HG02763 (cell line): ENCODE data around the gene DIP2C.
"Not testable (repeated sequence)": the region's sequence is repeated elsewhere in the genome, so short reads cannot be mapped to it uniquely, and the experiment has no call there.

Experiments
- ATAC-seq: cut with Tn5 transposase; IDR thresholded peaks from one replicate; pipeline ENCODE4 v1.9.1; 2021; ENCODE audit warnings: mild to moderate bottlenecking, moderate library complexity; ENCODE audit not compliant: unreplicated experiment

DIP2C gene

GRCh38 chr10:489330-489729, 200.1 kb downstream of the DIP2C start:
- no peak for ATAC-seq

GRCh38 chr10:488933-489215, 200.6 kb downstream of the DIP2C start:
- no peak for ATAC-seq

DNA sequence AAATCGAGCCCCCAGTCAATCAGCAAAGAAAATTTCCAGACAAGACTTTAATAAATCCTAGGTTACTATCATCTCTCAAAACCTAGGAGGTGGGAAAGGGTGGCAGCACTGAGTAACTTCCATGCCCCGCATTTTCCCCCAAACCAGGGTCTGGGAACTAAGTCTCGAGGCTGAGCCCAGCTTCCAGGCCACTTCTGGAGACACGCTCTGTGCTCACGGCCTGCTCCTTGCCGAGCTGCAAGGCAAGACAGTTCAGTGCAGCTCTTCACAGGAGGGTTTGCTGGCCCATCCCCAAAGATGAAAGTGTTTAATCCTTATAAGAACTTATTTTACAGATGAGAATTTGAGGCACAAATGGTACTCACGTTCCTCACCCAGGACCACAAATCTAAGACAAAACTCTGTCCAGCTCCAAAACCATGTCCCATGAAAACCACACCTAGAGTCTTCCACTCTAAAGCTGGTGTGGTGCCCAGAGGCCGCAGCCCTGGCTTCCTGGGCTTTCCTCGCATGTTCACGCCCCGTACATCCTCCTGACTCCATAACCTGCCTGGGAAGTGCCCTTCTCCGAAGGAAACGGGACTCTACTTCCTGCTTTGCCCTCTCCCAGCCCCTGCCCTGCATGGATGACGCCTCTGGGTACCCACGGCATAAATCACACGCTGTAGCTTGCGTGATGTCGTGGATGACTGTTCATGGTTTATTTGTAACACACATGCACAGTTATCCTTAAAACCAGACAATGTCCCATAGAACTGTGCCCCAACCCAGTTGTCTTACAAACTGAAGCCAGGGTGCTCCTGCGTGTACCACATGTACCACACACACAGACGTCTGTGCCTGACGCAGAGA, 201.2 kb downstream of the DIP2C start:
- ATAC-seq = no peak

DNA sequence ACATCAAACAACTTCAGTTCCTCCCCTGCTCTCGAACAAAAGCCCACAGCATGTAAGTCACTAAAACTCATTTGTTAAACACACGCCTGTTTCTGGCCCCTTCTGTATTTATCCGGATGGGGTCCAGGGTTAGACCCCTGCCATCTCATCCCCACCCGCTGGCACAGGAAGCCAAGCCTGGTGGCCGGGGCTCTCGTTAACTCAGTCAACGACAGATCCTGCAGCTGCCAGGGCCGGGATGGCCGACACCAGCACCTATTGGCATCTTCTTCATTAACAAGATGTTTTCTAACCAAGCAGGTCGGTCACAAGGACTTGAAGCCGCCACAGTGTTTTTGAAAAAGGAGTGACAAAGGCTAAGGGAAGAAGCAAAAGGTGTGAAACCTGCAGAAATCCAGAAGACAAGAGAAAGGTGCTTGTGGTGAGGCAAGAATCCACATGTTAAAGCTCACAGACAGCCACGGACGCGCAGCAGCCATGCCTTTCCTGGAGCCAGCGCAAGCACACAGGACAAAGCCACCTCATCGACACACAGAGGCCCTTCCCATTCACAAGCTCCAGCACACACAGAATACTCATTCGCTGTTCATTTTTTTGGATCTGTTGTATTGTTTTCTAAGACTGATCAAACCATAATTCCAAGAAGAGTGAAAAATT, 202.7 kb downstream of the DIP2C start:
- ATAC-seq = no peak

DNA sequence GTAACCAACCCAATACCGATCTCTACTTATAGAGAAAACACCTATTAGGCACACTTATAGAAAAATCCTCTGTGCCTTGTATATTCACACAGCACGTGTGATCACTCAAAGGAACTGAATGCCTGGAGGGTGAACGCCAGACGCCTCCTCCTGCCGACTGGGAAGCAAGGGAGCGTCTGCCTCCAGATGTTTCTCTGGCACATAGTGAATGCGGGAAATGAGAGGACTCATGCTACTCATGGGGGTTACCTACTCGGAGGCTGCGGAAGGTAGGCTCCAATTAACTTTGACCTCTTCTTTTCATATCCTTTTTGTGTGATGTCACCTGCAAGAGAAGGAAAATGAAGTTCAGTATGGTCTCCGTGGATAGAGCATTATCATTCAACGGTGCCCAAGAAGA, 203.3 kb downstream of the DIP2C start:
- no peak for ATAC-seq

GRCh38 chr10:485776-486175, 203.7 kb downstream of the DIP2C start:
- no peak for ATAC-seq

DNA sequence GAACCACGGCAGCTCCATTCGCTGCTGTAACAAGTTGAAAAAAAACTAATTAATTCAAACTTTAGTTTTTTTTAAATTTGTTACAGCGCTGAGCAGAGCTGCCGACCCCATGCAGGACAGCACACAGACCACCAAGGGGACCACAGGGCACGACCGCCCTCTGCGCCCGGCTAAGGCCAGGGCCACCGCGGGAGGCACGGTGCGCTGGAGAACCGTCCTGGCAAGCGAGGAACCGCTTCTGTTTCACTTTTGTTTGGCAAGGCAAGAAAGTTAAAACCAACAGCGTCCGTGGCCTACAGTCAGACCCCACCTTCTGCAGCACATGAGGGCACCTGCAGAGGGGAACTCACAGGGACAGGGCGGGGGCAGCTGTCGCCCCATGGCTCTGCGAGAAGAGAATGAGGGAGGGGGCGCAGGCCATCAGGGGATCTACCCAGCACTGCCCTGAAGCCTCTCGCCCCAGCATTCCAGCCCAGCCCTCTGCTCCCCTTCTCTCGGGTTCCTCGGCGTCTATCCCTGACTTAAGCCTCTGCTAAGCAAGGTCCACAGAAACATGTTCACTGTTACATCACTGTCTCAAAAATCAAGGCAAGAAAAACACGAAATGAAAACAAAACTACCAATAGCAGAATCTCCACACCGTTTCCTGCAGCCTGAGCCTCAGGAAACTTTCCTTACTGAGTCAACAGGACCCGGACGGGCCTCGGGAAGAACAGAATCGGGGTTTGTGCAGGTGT, 204.4 kb downstream of the DIP2C start:
- ATAC-seq = no peak

GRCh38 chr10:484441-484924, 205.0 kb downstream of the DIP2C start:
- ATAC-seq = no peak

GRCh38 chr10:483261-483660, 206.2 kb downstream of the DIP2C start:
- ATAC-seq = no peak

GRCh38 chr10:482848-483247, 206.6 kb downstream of the DIP2C start:
- no peak for ATAC-seq

GRCh38 chr10:482051-482501, 207.4 kb downstream of the DIP2C start:
- ATAC-seq = no peak

GRCh38 chr10:481628-482027, 207.8 kb downstream of the DIP2C start:
- ATAC-seq = no peak

GRCh38 chr10:480928-481552, 208.4 kb downstream of the DIP2C start:
- no peak for ATAC-seq

- ATAC-seq = no peak
Measured at GRCh38 chr10:480498-480927, 209.0 kb downstream of the DIP2C start.

- not testable (repeated sequence) for ATAC-seq
Measured at GRCh38 chr10:479706-480497, 209.6 kb downstream of the DIP2C start.

DNA sequence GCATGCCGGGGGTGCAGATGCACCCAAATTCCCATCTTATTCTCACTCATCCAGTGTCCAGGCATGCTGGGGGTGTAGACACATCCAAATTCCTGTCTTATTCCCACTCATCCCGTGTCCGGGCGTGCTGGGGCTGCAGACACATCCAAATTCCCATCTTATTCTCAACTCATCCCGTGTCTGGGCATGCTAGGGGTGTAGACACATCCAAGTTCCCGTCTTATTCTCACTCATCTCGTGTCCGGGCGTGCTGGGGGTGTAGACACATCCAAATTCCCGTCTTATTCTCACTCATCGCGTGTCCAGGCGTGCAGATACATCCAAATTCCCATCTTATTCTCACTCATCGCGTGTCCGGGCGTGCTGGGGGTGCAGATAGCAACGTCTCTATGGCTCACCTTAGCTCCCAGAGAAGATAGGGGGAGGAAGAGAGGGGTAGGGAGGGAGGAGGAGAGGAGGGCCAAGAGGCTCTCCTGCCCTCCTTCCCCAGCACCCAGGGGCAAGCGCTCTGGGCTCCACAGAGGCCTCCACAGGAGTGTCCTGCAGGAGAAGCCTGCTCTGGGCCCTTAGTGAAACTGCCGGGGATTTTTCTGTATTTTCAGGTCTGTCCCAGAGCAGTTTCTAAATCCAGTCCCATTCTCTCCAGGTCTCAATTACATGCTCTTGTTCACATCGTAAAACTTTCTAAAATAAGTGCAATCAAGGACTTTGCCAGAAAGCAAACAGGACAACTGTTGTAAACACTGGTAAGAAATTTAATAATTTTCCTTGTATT, 210.8 kb downstream of the DIP2C start:
- no peak for ATAC-seq

- no peak for ATAC-seq
Measured at GRCh38 chr10:477620-478019, 211.8 kb downstream of the DIP2C start.

DNA sequence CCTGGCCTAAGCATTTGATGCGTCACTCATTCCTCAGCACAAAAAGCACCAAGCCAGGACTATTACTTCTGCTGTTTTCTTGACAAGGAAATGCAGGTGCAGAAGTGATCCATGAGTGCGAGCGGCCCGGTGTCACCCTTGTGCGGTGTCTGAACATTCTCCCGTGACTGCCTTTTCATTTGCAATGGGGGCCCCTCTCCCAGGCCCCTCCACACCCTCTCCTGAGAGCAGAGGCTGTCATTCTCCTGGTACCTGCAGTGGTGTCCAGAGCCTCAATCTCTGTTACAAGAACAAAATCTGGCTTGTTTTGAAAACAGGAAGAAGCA, 213.1 kb downstream of the DIP2C start:
- no peak for ATAC-seq

GRCh38 chr10:475709-476454, 213.6 kb downstream of the DIP2C start:
- no peak for ATAC-seq
